ENCODE results near the gene SRSF8.

Gene SRSF8

DNA sequence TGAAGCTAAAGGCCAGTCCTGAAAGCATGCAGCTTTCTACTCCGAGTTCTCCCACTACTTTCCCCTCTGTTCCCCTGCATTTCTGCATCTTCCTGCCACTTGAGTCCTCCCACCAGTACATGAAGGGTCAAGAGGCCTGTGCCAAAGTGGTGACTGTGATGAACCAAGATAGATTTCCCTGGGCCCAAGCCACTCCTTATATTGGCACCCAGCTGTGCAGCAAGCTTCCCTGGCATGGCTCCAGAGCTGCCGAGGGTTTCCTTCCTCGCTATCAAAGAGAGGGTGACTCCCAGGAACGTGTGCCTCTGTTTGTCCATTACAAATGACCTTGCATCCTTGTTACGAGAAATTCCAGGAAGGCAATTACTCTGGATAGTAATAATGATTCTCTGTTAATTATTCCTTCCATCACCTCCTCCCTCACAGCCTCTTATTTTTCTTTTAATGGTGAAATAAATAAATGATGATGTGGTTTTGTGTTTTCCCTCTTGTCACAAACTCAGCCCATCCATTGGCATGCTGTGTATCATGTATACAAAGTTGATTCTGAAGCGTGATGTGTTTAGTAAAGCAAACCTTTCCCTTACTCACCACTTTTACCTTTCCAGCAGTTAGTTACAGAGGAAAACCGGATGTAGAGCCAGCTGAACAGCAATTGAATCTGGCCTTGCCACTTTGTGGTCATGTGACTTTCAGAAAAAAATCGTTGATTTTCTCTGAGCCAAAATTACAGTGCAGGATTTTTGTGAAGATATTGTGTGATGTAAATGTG, 8.3 kb downstream of the SRSF8 start:
- Histone ChIP-seq H3K27me3 (replicated peaks; ENCODE audit: control insufficient read depth, insufficient read depth, low read length) (no peaks in the 10 kb centered on the region), H3K36me3 (ENCODE audit: control insufficient read depth, insufficient read depth, low read length) (no peaks in the 10 kb centered on the region), H3K4me3 (replicated peaks; ENCODE audit: low read depth, low read length) (no peak overlapping the region)
- TF ChIP-seq, protein P1, sequence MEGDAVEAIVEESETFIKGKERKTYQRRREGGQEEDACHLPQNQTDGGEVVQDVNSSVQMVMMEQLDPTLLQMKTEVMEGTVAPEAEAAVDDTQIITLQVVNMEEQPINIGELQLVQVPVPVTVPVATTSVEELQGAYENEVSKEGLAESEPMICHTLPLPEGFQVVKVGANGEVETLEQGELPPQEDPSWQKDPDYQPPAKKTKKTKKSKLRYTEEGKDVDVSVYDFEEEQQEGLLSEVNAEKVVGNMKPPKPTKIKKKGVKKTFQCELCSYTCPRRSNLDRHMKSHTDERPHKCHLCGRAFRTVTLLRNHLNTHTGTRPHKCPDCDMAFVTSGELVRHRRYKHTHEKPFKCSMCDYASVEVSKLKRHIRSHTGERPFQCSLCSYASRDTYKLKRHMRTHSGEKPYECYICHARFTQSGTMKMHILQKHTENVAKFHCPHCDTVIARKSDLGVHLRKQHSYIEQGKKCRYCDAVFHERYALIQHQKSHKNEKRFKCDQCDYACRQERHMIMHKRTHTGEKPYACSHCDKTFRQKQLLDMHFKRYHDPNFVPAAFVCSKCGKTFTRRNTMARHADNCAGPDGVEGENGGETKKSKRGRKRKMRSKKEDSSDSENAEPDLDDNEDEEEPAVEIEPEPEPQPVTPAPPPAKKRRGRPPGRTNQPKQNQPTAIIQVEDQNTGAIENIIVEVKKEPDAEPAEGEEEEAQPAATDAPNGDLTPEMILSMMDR (IDR thresholded peaks at IDR 0.05; ENCODE audit: insufficient read depth, low read length, poor library complexity, severe bottlenecking) = no peak
- DNase-seq (ENCODE audit: extremely low read depth, insufficient read length) = no peak

DNA sequence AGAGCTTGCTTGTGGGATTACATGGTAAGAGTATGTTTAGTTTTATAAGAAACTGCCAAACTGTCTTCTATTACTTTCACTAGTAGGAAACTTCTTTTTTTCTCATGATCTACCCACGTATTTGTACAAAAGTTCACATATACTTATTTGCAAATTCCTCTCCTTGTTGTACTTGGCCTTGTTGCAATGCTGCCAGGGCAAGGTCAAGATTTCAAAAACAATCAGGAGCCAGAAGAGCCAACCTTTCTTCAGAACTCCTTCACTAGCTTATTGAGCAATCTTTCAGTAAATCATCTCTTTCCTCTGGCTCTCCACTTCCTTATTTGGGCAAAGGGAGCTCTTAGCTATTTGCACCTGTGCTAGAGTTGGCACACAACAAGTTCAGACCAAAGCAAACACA, 9.7 kb downstream of the SRSF8 start:
- H3K27me3 ChIP-seq (replicated peaks; ENCODE audit: control insufficient read depth, insufficient read depth, low read length) = no peaks in the 10 kb centered on the region
- TF ChIP-seq, protein P1 (IDR thresholded peaks at IDR 0.05; ENCODE audit: insufficient read depth, low read length, poor library complexity, severe bottlenecking) = no peak
- H3K36me3 ChIP-seq (ENCODE audit: control insufficient read depth, insufficient read depth, low read length) = no peaks in the 10 kb centered on the region
- DNase-seq (ENCODE audit: extremely low read depth, insufficient read length) = no peak
- H3K4me3 ChIP-seq (replicated peaks; ENCODE audit: low read depth, low read length) = no peak overlapping the region

DNA sequence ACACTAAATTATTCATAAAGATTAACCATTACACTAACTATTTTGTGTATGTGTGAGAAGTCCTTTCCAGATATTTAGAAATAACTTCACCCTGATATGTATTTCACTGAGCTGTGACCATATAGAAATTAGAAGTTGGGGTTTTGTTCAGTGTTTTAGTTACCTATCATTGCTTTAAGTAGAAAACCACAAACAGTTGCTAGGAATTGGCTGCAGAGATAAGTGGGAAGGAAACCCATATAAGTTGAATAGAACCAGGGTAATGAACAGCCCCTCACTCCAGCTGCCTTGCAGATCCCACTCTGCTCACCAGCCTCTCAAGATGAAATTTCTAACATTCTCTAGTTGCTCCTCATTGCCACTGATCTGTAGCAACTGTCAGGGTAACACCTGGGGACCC, 10.3 kb downstream of the SRSF8 start:
- no peak overlapping the region for H3K4me3 ChIP-seq (replicated peaks; ENCODE audit: low read depth, low read length)
- no peaks in the 10 kb centered on the region for H3K27me3 ChIP-seq (replicated peaks; ENCODE audit: control insufficient read depth, insufficient read depth, low read length)
- TF ChIP-seq, protein P1 (IDR thresholded peaks at IDR 0.05; ENCODE audit: insufficient read depth, low read length, poor library complexity, severe bottlenecking) = no peak
- no peak for DNase-seq (ENCODE audit: extremely low read depth, insufficient read length)
- H3K36me3 ChIP-seq (ENCODE audit: control insufficient read depth, insufficient read depth, low read length) = no peaks in the 10 kb centered on the region

DNA sequence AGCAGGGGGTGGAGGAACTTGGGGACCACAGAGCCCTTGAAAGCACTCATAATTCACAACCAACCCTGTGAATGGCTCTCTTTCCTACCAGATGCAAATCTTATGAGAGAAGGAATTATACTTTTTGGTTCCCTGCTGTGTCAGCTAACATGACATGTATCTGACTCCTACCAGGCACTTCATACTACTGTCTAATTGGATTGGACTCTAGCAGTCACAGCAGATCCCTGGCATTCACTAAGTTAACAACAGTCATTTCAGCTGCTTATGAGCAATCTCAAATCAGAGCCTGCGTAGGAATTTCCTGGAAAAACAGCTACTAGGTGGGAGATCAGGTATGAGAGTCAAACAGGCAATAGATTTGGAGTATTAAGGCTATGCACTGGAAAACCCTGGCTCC, 11.8 kb downstream of the SRSF8 start:
- DNase-seq (ENCODE audit: extremely low read depth, insufficient read length) = no peak
- Histone ChIP-seq H3K27me3 (replicated peaks; ENCODE audit: control insufficient read depth, insufficient read depth, low read length) (no peaks in the 10 kb centered on the region), H3K36me3 (ENCODE audit: control insufficient read depth, insufficient read depth, low read length) (no peaks in the 10 kb centered on the region), H3K4me3 (replicated peaks; ENCODE audit: low read depth, low read length) (no peak overlapping the region)
- TF ChIP-seq, protein P1 (IDR thresholded peaks at IDR 0.05; ENCODE audit: insufficient read depth, low read length, poor library complexity, severe bottlenecking) = no peak

DNA sequence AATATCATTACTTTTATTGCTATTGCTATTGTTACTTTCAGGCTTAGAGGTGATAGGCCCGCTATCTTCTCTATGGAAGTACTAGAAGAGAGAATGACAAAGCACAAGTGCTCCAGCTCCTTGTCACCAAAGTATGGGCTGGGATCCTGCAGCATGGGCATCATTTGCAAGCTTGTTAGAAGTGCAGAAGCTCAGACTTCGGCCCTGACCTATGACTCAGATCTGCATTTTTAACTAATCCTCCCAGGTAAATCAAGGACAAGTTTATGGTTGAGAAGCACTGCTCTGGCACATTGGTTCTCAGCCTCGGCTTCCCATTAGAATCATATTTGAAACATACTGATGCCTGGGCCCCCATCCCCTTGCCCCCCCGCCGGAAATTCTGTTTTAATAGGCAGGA, 14.3 kb downstream of the SRSF8 start:
- Histone ChIP-seq H3K4me3 (replicated peaks; ENCODE audit: low read depth, low read length) (no peak overlapping the region), H3K36me3 (ENCODE audit: control insufficient read depth, insufficient read depth, low read length) (no peaks in the 10 kb centered on the region), H3K27me3 (replicated peaks; ENCODE audit: control insufficient read depth, insufficient read depth, low read length) (no peaks in the 10 kb centered on the region)
- DNase-seq (ENCODE audit: extremely low read depth, insufficient read length) = no peak
- TF ChIP-seq, protein P1 (IDR thresholded peaks at IDR 0.05; ENCODE audit: insufficient read depth, low read length, poor library complexity, severe bottlenecking) = no peak

DNA sequence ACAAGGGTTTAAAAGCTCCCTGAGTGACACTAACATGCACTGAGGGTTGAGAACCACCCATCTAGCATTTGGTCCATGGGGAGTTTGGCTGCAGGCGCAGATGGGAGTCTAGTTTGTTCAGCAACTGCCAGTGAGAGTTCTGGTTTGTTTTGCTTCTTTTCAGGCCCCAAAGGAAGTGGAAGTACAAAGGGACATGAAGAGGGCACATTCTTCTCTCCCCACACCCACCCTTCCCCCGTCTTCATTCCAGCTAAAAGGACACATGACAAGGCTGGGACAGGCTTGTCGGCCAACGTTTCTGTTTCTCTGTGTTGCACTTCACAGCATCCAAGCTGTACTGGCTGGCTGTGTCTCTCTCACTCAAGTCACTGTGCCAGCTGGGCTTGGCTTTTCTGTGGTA, 14.7 kb downstream of the SRSF8 start:
- Histone ChIP-seq H3K4me3 (replicated peaks; ENCODE audit: low read depth, low read length) (no peak overlapping the region), H3K36me3 (ENCODE audit: control insufficient read depth, insufficient read depth, low read length) (no peaks in the 10 kb centered on the region), H3K27me3 (replicated peaks; ENCODE audit: control insufficient read depth, insufficient read depth, low read length) (no peaks in the 10 kb centered on the region)
- DNase-seq (ENCODE audit: extremely low read depth, insufficient read length) = no peak
- TF ChIP-seq, protein P1 (IDR thresholded peaks at IDR 0.05; ENCODE audit: insufficient read depth, low read length, poor library complexity, severe bottlenecking) = no peak

All from GM06990 (cell line).